ENCODE measurements around the gene PARD3. TPM values are rescaled to one million over a fixed set of nuclear protein-coding genes. Genes with fewer than 3 reads are reported as not detected.

Gene PARD3
- total and polyA plus RNA-seq, 3 donors from 2014 or later = 31.8 to 59.5 (median 49.5) TPM

GRCh38 chr10:34522546-34522945 is 292.6 kb downstream of the PARD3 start:
- TF ChIP-seq, protein P1, sequence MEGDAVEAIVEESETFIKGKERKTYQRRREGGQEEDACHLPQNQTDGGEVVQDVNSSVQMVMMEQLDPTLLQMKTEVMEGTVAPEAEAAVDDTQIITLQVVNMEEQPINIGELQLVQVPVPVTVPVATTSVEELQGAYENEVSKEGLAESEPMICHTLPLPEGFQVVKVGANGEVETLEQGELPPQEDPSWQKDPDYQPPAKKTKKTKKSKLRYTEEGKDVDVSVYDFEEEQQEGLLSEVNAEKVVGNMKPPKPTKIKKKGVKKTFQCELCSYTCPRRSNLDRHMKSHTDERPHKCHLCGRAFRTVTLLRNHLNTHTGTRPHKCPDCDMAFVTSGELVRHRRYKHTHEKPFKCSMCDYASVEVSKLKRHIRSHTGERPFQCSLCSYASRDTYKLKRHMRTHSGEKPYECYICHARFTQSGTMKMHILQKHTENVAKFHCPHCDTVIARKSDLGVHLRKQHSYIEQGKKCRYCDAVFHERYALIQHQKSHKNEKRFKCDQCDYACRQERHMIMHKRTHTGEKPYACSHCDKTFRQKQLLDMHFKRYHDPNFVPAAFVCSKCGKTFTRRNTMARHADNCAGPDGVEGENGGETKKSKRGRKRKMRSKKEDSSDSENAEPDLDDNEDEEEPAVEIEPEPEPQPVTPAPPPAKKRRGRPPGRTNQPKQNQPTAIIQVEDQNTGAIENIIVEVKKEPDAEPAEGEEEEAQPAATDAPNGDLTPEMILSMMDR (IDR thresholded peaks at IDR 0.05) = no peak
- no peak for TF ChIP-seq POLR2A (IDR thresholded peaks at IDR 0.05)
- intact Hi-C loops (cut with DNase I; ENCODE audit: low total_unique reads) = no loop called here
- no peaks in the 10 kb centered on the region for H3K9me3 ChIP-seq
- 70 to 74% methylated on average over 6 of the region's 6 CpGs for WGBS, 2 donors
- no peak overlapping the region for H3K4me3 ChIP-seq
- DNase-seq = no peak
- H3K27ac ChIP-seq = no peak overlapping the region
- no peaks in the 10 kb centered on the region for H3K27me3 ChIP-seq
- peaks cover under 1% of the 10 kb centered on the region for H3K4me1 ChIP-seq
- no peaks in the 10 kb centered on the region for H3K36me3 ChIP-seq (ENCODE audit: low read depth, missing control alignments)

- no peak for TF ChIP-seq POLR2A (IDR thresholded peaks at IDR 0.05)
- TF ChIP-seq, protein P1 (IDR thresholded peaks at IDR 0.05) = no peak
- intact Hi-C loops (cut with DNase I; ENCODE audit: low total_unique reads) = no loop called here
- no peaks in the 10 kb centered on the region for H3K9me3 ChIP-seq
- DNase-seq = no peak
- no peaks in the 10 kb centered on the region for H3K4me1 ChIP-seq
- WGBS, 2 donors = 89 to 90% methylated on average over 2 of the region's 2 CpGs
- no peaks in the 10 kb centered on the region for H3K27me3 ChIP-seq
- H3K4me3 ChIP-seq = no peak overlapping the region
- H3K36me3 ChIP-seq (ENCODE audit: low read depth, missing control alignments) = no peaks in the 10 kb centered on the region
- no peak overlapping the region for H3K27ac ChIP-seq
Observed at GRCh38 chr10:34520510-34520909, 294.6 kb downstream of the PARD3 start.

GRCh38 chr10:34520084-34520483 is 295.0 kb downstream of the PARD3 start:
- Histone ChIP-seq H3K27me3 (no peaks in the 10 kb centered on the region), H3K9me3 (no peaks in the 10 kb centered on the region), H3K4me1 (no peaks in the 10 kb centered on the region), H3K4me3 (no peak overlapping the region), H3K27ac (no peak overlapping the region), H3K36me3 (ENCODE audit: low read depth, missing control alignments) (no peaks in the 10 kb centered on the region)
- TF ChIP-seq POLR2A (IDR thresholded peaks at IDR 0.05) = no peak
- TF ChIP-seq, protein P1 (IDR thresholded peaks at IDR 0.05) = no peak
- no peak for DNase-seq
- intact Hi-C loops (cut with DNase I; ENCODE audit: low total_unique reads) = no loop called here
- WGBS, 2 donors = 82% methylated on average over 7 of the region's 7 CpGs

DNA sequence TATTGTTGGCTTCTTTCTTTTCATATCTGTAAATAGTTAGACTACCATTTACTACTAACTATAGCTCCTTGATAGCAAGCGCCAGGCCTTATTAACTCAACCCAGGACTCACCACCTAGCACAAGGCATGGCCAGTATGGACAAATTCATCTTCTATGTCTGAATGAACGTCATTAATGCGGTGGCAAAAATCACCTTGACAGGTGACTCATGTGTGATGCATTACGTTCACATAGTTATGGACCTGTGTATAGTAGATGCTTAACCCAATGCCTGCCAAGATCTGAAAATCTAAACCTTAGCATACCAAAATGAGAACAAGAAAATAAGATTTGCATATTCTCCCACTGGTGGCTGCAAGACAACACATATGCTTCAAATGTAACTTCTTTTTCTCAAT is 300.8 kb downstream of the PARD3 start:
- DNase-seq = no peak
- 92 to 95% methylated on average over 4 of the region's 4 CpGs for WGBS, 2 donors

GRCh38 chr10:34513636-34514035 is 301.5 kb downstream of the PARD3 start:
- Histone ChIP-seq H3K9me3 (no peaks in the 10 kb centered on the region), H3K36me3 (ENCODE audit: low read depth, missing control alignments) (no peaks in the 10 kb centered on the region), H3K4me1 (no peaks in the 10 kb centered on the region), H3K27ac (no peak overlapping the region), H3K4me3 (no peak overlapping the region), H3K27me3 (no peaks in the 10 kb centered on the region)
- no peak for DNase-seq
- 52 to 62% methylated on average over 2 of the region's 2 CpGs for WGBS, 2 donors
- no peak for TF ChIP-seq POLR2A (IDR thresholded peaks at IDR 0.05)
- intact Hi-C loops (cut with DNase I; ENCODE audit: low total_unique reads) = no loop called here

More for the DNA sequence above, 300.8 kb downstream of the PARD3 start:
- no peaks in the 10 kb centered on the region for H3K27me3 ChIP-seq
- H3K4me1 ChIP-seq = no peaks in the 10 kb centered on the region
- H3K9me3 ChIP-seq = no peaks in the 10 kb centered on the region
- H3K27ac ChIP-seq = no peak overlapping the region
- no peaks in the 10 kb centered on the region for H3K36me3 ChIP-seq (ENCODE audit: low read depth, missing control alignments)
- intact Hi-C loops (cut with DNase I; ENCODE audit: low total_unique reads) = no loop called here
- TF ChIP-seq POLR2A (IDR thresholded peaks at IDR 0.05) = no peak
- TF ChIP-seq, protein P1 (IDR thresholded peaks at IDR 0.05) = no peak
- no peak overlapping the region for H3K4me3 ChIP-seq
